ENCODE data around the gene PBX1.
A peak's percentile ranks its signal among the peaks of the same experiment; 100 is the strongest.

Gene PBX1

GRCh38 chr1:164746632-164747031 is 187.6 kb downstream of the PBX1 start:
- TF ChIP-seq CTCF (IDR thresholded peaks at IDR 0.05; ENCODE audit: low read length, missing control alignments), result no peak
- DNase-seq (ENCODE audit: low read depth), result no peak
- H3K4me3 ChIP-seq (replicated peaks; ENCODE audit: low read depth, low read length), result no peak overlapping the region

GRCh38 chr1:164748253-164748899 is 189.4 kb downstream of the PBX1 start:
- no peak for TF ChIP-seq CTCF (IDR thresholded peaks at IDR 0.05; ENCODE audit: low read length, missing control alignments)
- H3K4me3 ChIP-seq (replicated peaks; ENCODE audit: low read depth, low read length), result no peak overlapping the region
- peak; percentile 99 for DNase-seq (ENCODE audit: low read depth)

- TF ChIP-seq CTCF (IDR thresholded peaks at IDR 0.05; ENCODE audit: low read length, missing control alignments), result no peak
- no peak overlapping the region for H3K4me3 ChIP-seq (replicated peaks; ENCODE audit: low read depth, low read length)
- DNase-seq (ENCODE audit: low read depth), result no peak
Measured at GRCh38 chr1:164753521-164754077, 194.6 kb downstream of the PBX1 start.

- peak; percentile 77 for DNase-seq (ENCODE audit: low read depth)
- H3K4me3 ChIP-seq (replicated peaks; ENCODE audit: low read depth, low read length), result no peak overlapping the region
- no peak for TF ChIP-seq CTCF (IDR thresholded peaks at IDR 0.05; ENCODE audit: low read length, missing control alignments)
Measured at GRCh38 chr1:164754088-164754600, 195.2 kb downstream of the PBX1 start.

- DNase-seq (ENCODE audit: low read depth), result no peak
Measured at GRCh38 chr1:164755690-164756089, 196.7 kb downstream of the PBX1 start.

GRCh38 chr1:164756741-164757140 is 197.8 kb downstream of the PBX1 start:
- no peak overlapping the region for H3K4me3 ChIP-seq (replicated peaks; ENCODE audit: low read depth, low read length)
- TF ChIP-seq CTCF (IDR thresholded peaks at IDR 0.05; ENCODE audit: low read length, missing control alignments), result no peak
- peak; percentile 46 for DNase-seq (ENCODE audit: low read depth)

More at GRCh38 chr1:164755690-164756089, 196.7 kb downstream of the PBX1 start:
- no peak for TF ChIP-seq CTCF (IDR thresholded peaks at IDR 0.05; ENCODE audit: low read length, missing control alignments)
- H3K4me3 ChIP-seq (replicated peaks; ENCODE audit: low read depth, low read length), result no peak overlapping the region

GRCh38 chr1:164757625-164758024 is 198.6 kb downstream of the PBX1 start:
- no peak for TF ChIP-seq CTCF (IDR thresholded peaks at IDR 0.05; ENCODE audit: low read length, missing control alignments)
- no peak overlapping the region for H3K4me3 ChIP-seq (replicated peaks; ENCODE audit: low read depth, low read length)
- no peak for DNase-seq (ENCODE audit: low read depth)
